GM21786 (cell line): ENCODE data around the gene ZNF628.

ENCODE experiments used
- ATAC-seq: cut with Tn5 transposase; IDR thresholded peaks from one replicate; pipeline ENCODE4 v1.9.1; 2021; ENCODE audit not compliant: unreplicated experiment

The ZNF628 gene

GRCh38 chr19:55483706-55484592 is 7.5 kb downstream of the ZNF628 start:
- ATAC-seq = no peak

DNA sequence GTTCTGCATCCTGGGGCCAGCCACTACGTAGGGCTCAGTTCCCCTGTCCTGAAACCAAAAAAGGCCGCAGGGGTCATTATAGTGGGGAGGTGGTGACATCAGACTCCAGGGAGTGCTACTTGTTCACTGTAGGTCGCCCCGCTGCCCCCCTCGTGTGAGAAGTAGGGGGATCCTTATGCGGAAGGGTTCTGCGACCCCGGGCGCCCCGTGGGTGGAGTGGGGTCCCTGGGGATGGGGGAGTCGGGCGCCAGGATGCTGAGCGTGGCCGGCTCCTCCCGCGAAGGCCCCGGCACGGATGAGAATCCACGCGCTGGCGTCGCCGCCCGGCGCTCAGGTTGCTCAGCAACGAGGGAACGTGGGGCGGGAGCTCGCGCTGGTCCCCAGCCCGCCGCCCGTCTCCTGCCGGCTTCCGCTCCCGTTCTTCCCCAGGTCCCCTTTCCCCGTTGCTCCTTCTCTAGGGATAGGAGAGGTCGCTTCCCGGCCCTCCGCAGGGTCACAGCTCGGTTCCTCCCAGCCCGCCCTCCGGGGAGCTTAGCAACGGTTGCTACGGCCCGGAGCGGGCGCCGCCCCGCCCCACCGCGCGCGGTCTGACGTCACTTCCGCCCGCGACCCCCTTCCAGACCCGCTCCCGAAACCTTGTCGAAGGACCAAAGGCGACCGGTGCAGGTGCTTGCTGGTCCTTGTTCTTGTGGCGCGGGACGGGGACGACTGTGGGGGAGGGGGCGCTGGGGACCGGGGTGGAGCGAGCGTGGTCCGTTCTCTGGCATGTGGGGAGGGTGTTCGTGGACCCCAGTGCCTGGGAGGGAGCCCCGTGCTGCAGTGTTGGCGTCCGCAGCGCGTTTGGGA is 8.4 kb downstream of the ZNF628 start, which contains the start of gene NAT14:
NAT14 (plus strand) TSS at position 596 of the 846 bp plus-strand sequence. CDS start 521 bp downstream, outside the sequence.
- no peak for ATAC-seq

DNA sequence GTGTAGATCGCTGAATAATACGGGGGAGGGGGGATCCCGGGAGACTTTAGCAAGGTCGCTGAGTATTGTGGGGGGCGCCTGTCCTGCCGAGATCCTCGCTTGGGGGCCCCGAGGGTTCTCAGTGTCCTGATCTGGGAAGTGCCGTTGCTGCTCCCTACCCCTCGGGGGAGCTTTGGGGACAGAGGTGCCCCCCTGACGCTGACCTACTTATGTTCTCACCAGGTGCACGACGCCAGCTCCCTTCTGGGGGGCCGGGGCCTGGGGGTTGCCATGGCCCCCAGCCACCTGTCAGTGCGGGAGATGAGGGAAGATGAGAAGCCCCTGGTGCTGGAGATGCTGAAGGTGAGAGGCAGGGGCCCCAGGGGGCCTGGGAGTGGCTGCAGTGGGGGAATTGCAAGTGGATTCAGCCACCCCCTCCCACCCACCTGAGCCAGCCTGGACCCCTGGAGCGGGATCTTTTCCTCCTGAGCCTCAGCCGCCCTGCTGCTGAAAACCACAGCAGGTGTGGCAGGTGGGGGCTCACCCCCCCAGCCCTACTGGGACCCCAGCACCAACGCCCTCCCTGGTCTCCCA is 9.1 kb downstream of the ZNF628 start:
- ATAC-seq = no peak

DNA sequence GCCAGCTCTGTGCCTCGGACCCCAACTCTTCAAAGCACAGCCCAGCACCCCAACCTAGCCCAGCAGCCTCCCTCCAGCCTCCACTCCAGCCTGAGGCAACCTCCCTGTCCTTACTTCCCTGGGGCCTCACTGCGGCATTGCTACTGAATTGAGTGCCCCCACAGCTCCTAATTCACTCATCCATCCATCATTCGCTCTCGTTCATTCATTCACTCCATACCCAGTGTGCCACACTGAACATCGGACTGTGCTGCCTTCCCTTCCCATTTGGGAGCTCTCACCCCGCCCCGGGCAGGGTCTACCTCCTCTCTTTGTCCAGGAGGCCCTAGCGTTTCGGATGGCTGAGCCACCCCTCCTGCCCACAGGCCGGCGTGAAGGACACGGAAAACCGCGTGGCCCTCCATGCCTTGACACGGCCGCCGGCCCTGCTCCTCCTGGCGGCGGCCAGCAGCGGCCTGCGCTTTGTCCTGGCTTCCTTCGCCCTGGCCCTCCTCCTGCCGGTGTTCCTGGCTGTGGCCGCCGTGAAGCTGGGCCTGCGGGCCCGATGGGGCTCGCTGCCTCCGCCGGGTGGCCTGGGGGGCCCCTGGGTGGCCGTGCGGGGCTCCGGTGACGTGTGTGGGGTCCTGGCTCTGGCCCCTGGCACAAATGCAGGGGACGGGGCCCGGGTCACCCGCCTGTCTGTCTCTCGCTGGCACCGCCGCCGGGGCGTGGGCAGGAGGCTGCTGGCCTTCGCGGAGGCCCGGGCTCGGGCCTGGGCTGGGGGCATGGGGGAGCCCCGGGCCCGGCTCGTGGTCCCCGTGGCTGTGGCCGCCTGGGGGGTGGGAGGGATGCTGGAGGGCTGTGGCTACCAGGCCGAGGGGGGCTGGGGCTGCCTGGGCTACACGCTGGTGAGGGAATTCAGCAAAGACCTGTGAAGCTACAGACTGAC is 9.9 kb downstream of the ZNF628 start:
- ATAC-seq = no peak

- ATAC-seq = no peak
Measured at GRCh38 chr19:55486971-55487923, 10.8 kb downstream of the ZNF628 start.

GRCh38 chr19:55487924-55488687 is 11.7 kb downstream of the ZNF628 start, which contains the start of gene SSC5D:
SSC5D (plus strand) TSS chr19:55488436; CDS start chr19:55488590, 154 bp downstream.
- no peak for ATAC-seq

DNA sequence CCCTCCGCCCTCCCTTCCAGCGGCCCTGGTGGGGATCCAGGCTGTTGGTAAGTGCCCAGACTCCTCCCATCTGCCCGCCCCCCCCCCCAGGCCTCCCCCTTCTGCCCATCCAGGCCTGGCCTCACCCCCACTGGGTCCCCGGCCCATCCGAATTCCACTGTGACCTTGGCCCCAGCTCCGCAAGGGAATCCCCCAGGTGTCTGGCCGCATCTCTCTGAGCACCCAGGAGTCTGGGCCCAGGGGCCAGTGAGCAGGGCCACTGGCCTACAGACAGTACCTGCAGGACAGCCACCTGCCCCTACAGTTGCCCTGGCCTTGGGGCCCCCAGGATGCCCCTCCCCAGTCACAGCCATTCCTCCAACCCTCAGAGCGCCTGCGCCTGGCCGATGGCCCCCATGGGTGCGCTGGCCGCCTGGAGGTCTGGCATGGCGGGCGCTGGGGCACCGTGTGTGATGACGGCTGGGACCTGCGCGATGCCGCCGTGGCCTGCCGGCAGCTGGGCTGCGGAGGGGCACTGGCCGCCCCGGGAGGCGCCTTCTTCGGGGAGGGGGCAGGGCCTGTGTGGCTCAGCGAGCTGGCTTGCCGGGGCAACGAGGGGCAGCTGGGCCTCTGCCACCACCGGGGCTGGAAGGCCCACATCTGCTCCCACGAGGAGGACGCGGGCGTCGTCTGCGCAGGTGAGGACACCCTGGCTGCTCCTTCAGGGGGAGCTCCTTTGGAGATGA is 12.7 kb downstream of the ZNF628 start:
- ATAC-seq = no peak

DNA sequence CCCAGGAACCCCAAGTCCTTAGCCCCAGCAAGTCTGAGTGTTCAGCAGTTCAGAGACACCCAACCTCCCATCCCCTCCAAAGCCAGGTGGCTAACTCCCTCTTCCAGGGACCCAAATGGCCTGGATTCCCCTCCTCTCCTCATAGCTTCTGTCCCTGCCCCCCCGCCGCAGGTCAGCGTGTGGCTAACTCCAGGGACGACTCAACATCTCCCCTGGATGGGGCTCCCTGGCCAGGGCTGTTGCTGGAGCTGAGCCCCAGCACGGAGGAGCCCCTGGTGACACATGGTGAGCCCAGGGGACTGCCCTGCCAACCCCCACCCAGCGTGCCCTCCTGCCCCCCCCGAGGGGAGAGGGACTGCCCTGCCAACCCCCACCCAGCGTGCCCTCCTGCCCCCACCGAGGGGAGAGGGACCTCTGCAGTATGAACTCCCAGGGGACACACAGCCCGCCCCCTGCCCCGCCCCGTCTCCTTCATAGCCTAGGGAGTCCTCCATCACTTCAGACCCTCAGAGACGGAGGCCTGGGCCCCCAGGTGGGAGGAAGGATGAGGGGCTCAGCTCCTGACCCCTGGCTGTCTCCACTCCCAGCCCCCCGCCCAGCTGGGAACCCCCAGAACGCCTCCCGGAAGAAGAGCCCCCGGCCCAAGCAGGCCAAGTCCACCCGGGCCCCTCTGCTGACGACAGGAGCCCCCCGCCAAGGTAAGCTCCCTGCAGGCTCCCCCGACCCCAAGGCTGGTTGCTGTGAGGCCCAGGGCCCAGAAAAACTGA is 13.5 kb downstream of the ZNF628 start:
- no peak for ATAC-seq

GRCh38 chr19:55490478-55491432 is 14.3 kb downstream of the ZNF628 start:
- ATAC-seq = no peak

- no peak for ATAC-seq
Measured at GRCh38 chr19:55491546-55492360, 15.3 kb downstream of the ZNF628 start.

DNA sequence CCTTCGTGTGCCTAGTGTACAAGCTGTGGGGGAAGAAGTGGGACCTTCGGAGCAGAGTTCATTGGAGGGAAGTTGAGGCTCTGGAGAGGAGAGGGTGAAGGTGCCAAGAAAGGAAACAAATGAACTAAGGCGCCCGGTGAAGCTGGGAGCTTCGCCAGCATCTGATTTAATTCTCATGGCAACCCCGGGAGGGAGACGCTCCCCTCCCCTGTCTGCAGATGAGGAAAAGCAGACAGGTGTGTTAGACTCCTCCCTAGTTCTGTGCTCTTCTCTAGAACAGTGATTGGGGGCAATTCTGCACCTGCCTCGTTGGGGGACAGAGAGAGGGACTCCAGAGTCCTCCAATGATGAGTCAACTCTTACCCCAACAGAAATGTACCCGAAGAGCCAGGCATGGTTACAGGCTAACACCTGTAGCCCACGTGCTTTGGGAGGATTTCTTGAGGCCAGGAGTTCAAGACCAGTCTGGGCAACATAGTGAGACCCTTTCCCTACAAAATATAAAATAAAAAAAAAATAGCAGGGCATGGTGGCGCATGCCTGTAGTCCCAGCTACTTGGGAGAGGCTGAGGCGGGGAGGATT is 16.0 kb downstream of the ZNF628 start:
- ATAC-seq = no peak

- ATAC-seq = no peak
Measured at GRCh38 chr19:55493052-55493644, 16.7 kb downstream of the ZNF628 start.

- no peak for ATAC-seq
Measured at GRCh38 chr19:55493645-55494171, 17.3 kb downstream of the ZNF628 start.

GRCh38 chr19:55494172-55494761 is 17.9 kb downstream of the ZNF628 start:
- ATAC-seq = no peak
